A549 treated with Mapracorat at 1 μM for 4 hours (cell line): ENCODE data around the gene MEOX2. TPM values are rescaled to one million over a fixed set of nuclear protein-coding genes. Genes with fewer than 3 reads are reported as not detected.

Source experiments
- total RNA-seq: library from RNA; stranded (reverse); fragments of 200-300 nt; extraction: Qiagen RNA extraction; gene quantifications from 5 replicates; pipeline ENCODE4 v1.2.3, GENCODE V29; 2022

The MEOX2 gene
- not detected in 5 replicates for total RNA-seq

DNA sequence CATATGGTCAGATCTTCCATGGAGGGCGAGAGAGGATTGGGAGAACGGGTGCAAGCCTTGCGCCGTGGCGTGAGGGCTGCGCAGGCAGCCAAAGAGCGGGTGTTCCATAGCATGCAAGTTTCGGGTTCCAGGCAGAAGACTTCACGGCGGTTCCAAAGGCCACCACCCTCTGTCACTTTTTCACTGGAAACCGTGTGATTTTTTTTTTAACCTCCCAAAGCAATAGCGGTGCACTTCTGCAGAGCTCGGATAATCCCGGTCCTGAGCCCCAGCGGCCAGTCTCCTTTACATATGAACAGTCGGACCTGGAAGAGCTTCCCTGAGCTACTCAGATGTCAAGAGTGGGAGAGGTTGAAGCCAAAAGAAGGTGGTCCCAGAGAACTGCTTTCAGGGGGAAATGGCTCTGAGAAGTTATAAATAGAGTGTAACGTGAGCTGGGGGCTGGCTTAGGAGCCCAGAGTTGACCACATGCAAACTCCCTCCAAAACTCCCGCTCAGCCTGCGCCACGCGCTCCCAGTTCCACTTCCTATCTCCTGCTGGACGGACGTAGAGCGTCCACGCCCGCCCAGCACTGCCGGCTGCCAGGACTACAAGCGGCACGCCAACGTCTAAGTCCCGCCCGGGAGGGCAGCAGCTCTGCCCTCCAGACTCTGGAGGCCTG is at the start of gene MEOX2:
MEOX2 (minus strand) TSS at position 389 of the 662 bp plus-strand sequence; CDS start at position 108, 281 bp downstream.

DNA sequence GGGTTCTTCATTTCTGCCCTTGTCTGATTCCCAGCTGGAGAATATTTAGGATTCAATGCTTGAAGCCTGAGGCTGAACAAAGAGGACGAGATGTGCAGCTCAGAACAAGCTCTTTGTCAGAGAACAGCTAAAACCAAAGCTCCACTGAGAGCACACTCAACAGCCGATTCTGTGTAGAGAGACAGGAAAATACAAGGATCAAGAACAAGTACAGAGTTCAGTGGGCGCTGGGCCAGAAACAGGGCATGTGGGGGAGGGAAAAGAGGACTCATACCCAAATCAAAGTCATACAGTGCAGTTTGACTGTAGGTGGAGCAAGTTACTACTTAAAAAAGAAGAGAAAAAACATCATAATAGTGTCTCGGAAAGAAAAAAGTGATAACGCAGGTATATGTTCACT is 124.6 kb downstream of the MEOX2 start, which contains the start of gene AGMO:
AGMO (minus strand) TSS at position 181 of the 400 bp plus-strand sequence.

Other genes starting within 250 kb of the MEOX2 start
- gene AGMO, start 124.7 kb downstream of the MEOX2 start, total RNA-seq, result 0.56 to 1.2 TPM (median 1.1 TPM) in 5 replicates